HG02759 (cell line): ENCODE measurements around the gene TUBB3.
A peak's percentile ranks its signal among the peaks of the same experiment; 100 is the strongest.

Experiments used
- ATAC-seq: cut with Tn5 transposase; IDR thresholded peaks from one replicate; pipeline ENCODE4 v1.9.1; 2021; ENCODE audit warnings: mild to moderate bottlenecking, moderate library complexity; ENCODE audit not compliant: unreplicated experiment

The TUBB3 gene

DNA sequence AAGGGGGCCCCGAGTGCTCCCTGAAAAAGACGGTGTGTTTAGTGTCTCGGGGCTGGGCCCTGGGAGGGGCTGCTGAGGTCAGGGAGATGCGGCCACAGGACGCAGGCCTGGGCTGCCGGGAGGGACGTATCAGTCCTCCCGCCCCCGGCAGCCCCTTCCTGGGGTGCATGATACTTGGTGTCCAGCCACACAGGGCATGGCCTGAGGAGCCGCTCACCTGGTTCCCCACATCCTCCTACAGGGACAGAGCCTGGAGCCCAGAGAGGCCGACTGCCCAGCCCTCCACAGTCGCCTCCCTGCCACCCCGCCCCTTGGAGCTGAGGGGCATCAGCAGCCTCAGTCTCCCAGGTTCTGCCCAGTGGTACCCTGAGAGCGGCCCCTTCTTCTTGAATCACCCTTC lies 13.4 kb downstream of the TUBB3 start:
- no peak for ATAC-seq

DNA sequence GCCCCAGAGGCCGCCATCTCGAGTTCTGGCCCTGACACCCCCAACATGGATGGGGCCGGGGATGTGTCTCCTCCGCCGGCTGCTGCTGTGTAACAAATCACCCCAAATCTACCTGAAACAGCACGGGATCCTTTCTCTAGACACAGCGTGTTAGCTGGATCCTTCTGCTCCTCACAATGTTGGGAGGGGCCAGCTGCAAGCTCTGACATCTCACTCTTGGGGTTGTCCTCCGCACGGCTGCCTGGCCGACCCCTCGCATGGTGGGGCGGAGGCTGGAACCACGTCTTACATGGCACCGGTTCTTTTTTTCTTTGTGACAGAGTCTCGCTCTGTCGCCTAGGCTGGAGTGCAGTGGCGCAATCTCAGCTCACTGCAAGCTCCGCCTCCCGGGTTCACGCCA lies 13.8 kb downstream of the TUBB3 start:
- no peak for ATAC-seq

DNA sequence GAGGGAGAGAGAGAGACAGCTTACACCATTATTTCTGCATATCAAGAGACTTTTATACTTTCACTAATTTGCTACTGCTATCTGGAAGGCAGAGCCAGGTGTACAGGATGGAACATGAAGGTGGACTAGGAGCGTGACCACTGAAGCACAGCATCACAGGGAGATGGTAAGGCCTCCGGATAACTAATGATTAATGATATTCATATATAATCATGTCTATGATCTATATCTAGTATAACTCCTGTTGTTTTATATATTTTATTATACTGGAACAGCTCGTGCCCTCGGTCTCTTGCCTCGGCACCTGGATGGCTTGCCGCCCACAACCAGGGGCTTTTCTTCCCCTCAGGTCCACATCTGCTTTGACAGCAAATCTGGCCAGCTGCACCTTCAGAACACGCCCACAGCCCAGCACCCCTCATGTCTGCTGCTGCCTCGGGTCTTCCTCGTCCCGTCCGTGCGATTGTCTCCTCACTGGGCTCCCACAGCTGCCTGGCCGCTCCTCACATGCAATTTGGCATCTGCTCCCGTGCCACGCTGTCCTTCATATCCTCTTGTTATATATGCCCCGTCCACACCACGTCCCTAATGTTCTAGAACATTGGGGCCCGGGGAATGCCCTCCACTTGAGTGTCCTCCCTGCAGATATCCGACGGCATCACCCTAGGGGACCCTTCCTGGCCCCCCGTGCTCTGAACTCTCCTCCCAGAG lies 15.2 kb downstream of the TUBB3 start:
- ATAC-seq: no peak

DNA sequence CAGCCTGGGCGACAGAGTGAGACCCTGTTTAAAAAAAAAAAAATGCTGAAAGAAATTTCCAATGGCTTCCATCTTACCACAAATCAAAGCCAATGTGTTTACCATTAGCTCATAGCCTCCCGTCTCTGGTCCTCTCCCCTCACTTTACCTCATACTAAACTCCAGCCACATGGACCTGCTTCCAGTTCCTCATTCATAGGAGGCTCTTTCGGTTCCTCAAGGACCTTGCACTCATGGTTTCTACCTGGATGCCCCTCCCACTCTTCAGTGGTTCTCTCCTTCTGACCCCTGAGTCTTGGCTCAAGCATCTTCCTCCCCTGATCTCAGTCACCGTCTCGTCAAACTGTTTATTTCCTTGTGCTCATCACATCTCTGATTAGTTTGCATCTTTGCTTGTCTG lies 21.6 kb downstream of the TUBB3 start:
- no peak for ATAC-seq

DNA sequence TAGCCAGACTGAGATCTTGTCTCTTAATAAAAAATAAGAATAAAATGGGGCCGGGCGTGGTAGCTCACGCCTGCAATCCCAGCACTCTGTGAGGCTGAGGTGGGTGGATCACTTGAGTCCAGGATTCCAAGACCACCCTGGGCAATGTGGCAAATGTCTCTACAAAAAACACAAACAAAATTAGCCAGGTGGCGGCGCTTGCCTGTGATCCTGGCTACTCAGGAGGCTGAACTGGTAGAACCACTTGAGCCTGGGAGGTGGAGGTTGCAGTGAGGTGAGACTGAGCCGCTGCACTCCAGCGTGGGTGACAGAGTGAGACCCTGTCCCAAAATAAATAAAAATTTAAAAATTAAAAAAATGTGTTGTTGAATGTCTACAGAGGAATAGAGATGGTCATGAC lies 22.5 kb downstream of the TUBB3 start:
- ATAC-seq: no peak

DNA sequence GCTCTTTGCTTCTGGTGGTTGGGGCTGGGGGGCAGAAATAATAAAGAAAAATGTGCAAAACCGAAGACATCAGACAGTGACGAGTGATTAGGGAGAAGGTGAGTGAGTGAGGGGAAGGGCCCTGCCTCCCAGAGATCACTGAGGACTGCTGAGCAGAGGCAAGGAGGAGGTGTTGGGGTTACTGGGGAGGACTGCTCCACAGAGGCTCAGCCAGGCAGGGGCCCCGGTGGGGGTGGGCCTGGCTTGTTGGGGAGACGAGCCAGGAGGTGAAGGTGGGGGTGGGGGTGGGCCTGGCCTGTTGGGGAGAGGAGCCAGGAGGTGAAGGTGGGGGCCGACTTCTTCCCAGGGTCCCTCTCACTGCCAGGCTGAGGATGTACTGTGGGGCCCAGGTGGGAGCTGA lies 23.4 kb downstream of the TUBB3 start:
- ATAC-seq: no peak

- ATAC-seq: no peak
Measured at GRCh38 chr16:89949121-89949742, 26.1 kb downstream of the TUBB3 start.

- no peak for ATAC-seq
Measured at GRCh38 chr16:89949756-89950155, 26.6 kb downstream of the TUBB3 start.

- ATAC-seq: no peak
Measured at GRCh38 chr16:89951509-89951908, 28.4 kb downstream of the TUBB3 start.

- ATAC-seq: no peak
Measured at GRCh38 chr16:89952049-89952448, 28.9 kb downstream of the TUBB3 start.

DNA sequence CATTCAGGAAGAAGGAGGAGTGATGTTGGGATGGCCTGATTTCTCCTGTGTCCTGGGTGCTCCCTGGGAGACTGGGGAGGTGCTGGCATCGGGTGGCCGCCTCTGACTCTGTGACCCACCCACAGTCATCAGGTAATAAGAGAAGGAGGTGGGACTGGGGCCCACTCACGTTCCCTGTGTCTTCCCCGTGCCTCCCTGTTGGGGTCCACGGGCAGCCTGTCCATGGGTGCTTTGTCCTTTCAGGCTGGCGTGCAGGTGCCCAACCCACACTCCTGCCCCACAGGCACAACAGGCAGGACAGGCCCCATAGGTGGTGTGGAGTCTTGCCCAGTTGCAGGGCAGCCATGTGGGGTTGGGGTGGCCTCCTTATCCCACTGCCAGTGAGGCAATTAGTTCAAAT lies 29.4 kb downstream of the TUBB3 start:
- no peak for ATAC-seq

- peak; percentile 72 for ATAC-seq
Measured at GRCh38 chr16:89953671-89954406, 30.7 kb downstream of the TUBB3 start.

DNA sequence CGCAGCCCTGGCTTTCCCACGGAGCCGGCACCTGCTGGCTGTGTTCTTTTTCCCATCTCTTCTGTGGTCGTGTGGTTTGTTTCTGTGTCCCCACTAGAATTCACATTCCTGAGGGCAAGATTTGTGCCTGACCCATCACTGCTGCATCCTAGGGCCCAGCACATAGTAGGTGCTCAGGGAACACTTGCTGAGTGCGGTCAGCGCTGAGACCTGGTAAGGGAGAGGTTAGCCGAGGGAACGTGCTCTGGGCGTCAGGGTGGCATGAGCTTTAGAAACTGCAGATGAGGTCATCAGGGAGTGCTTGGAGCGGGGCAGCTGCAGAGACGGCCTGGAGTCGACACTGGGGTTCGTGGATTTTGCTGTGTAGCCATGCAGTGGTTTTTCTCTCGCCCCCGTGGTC lies 31.3 kb downstream of the TUBB3 start:
- ATAC-seq: no peak

- no peak for ATAC-seq
Measured at GRCh38 chr16:89955001-89955685, 32.0 kb downstream of the TUBB3 start.

- ATAC-seq: no peak
Measured at GRCh38 chr16:89956505-89957215, 33.5 kb downstream of the TUBB3 start.

- ATAC-seq: no peak
Measured at GRCh38 chr16:89957216-89957785, 34.2 kb downstream of the TUBB3 start.

GRCh38 chr16:89958068-89958467 lies 34.9 kb downstream of the TUBB3 start:
- no peak for ATAC-seq

- ATAC-seq: no peak
Measured at GRCh38 chr16:89958596-89958995, 35.5 kb downstream of the TUBB3 start.

- no peak for ATAC-seq
Measured at GRCh38 chr16:89960966-89961365, 37.8 kb downstream of the TUBB3 start.

GRCh38 chr16:89961920-89962319 lies 38.8 kb downstream of the TUBB3 start:
- no peak for ATAC-seq
